HFF-Myc (cell line): ENCODE results near the gene GGA1.
A peak's percentile ranks its signal among the peaks of the same experiment; 100 is the strongest.

ENCODE experiments used
- DNase-seq: peaks from one replicate; pipeline ENCODE4 v3.0.0-alpha.2; 2011; ENCODE audit warnings: low read depth; ENCODE audit errors: extremely low read depth
- H3K4me3 ChIP-seq: replicated peaks from 2 replicates; pipeline ENCODE4 v1.5.1; 2011; ENCODE audit warnings: low read depth, mild to moderate bottlenecking, control low read depth, low read length
- CTCF ChIP-seq: IDR thresholded peaks from 2 replicates; pipeline ENCODE4 v1.5.1; 2012; ENCODE audit warnings: mild to moderate bottlenecking, low read depth, low read length, control low read depth; ENCODE audit errors: missing control alignments

The GGA1 gene

GRCh38 chr22:37568012-37568411, 40.6 kb upstream of the GGA1 start:
- no peak for DNase-seq
- no peak for TF ChIP-seq CTCF

GRCh38 chr22:37568448-37569008, 40.1 kb upstream of the GGA1 start:
- DNase-seq, result no peak
- H3K4me3 ChIP-seq, result no peak overlapping the region
- no peak for TF ChIP-seq CTCF

More at GRCh38 chr22:37568012-37568411, 40.6 kb upstream of the GGA1 start:
- no peak overlapping the region for H3K4me3 ChIP-seq

- no peak for TF ChIP-seq CTCF
- DNase-seq, result no peak
- H3K4me3 ChIP-seq, result no peak overlapping the region
These were observed 39.4 kb upstream of the GGA1 start for GRCh38 chr22:37569009-37569920.

GRCh38 chr22:37569921-37570660, 38.5 kb upstream of the GGA1 start:
- DNase-seq, result no peak
- TF ChIP-seq CTCF, result no peak
- no peak overlapping the region for H3K4me3 ChIP-seq

- TF ChIP-seq CTCF, result no peak
- H3K4me3 ChIP-seq, result no peak overlapping the region
- no peak for DNase-seq
These were observed 38.0 kb upstream of the GGA1 start for GRCh38 chr22:37570661-37570976.

- H3K4me3 ChIP-seq, result no peak overlapping the region
- no peak for DNase-seq
- peak; percentile 10 for TF ChIP-seq CTCF
These were observed 37.2 kb upstream of the GGA1 start for GRCh38 chr22:37571258-37571991.
